ENCODE results near the gene LPIN1.

Gene LPIN1

GRCh38 chr2:11872247-11872947 is 126.0 kb downstream of the LPIN1 start:
- no peak for DNase-seq

GRCh38 chr2:11872948-11873269 is 126.5 kb downstream of the LPIN1 start:
- no peak for DNase-seq

- DNase-seq: no peak
These were observed 127.1 kb downstream of the LPIN1 start for GRCh38 chr2:11873356-11874154.

- no peak for DNase-seq
These were observed 128.4 kb downstream of the LPIN1 start for GRCh38 chr2:11874861-11875260.

GRCh38 chr2:11875481-11875880 is 129.0 kb downstream of the LPIN1 start:
- no peak for DNase-seq

GRCh38 chr2:11876436-11876835 is 130.0 kb downstream of the LPIN1 start:
- DNase-seq: peak; percentile 2

- DNase-seq: no peak
These were observed 130.5 kb downstream of the LPIN1 start for GRCh38 chr2:11876889-11877288.

Data from right forelimb (tissue), 1 donor.